K562 (cell line): Measurements from ENCODE around the gene MAST1. TPM values are rescaled to one million over a fixed set of nuclear protein-coding genes. Genes with fewer than 3 reads are reported as not detected.

Source experiments
- ARID1B ChIP-seq: fragments of 450-650 bp; IDR thresholded peaks from 2 replicates; pipeline ENCODE4 v1.6.1; 2016; ENCODE audit warnings: antibody characterized with exemption, mild to moderate bottlenecking, inconsistent platforms
- BHLHE40 ChIP-seq: IDR thresholded peaks from 2 replicates; pipeline ENCODE4 v1.6.1; 2011; ENCODE audit warnings: low read length, improper control_type of control experiment
- MAZ ChIP-seq, 2 experiments: fragments of 450-650 bp in 1 of 2; sonication (generic) in 1 of 2; formaldehyde crosslinking; IDR thresholded peaks in 1 of 2; conservative IDR thresholded peaks in 1 of 2; 2 replicates each; pipeline versions ENCODE4 v1.4.0 to v1.5.0; 2020; ENCODE audit warnings: mild to moderate bottlenecking in 1 of 2, missing genetic modification reagents in 1 of 2
- RAD51 ChIP-seq: fragments of 450-650 bp; IDR thresholded peaks from 2 replicates; pipeline ENCODE4 v1.7.1; 2016; ENCODE audit warnings: low read depth, mild to moderate bottlenecking, borderline replicate concordance
- RBM34 ChIP-seq: fragments of 200-400 bp; formaldehyde crosslinking; IDR thresholded peaks from 2 replicates; pipeline ENCODE4 v1.6.1; 2018; ENCODE audit warnings: low read length, borderline replicate concordance; ENCODE audit not compliant: insufficient read depth
- SIN3B ChIP-seq: fragments of 450-650 bp; IDR thresholded peaks from 2 replicates; pipeline ENCODE4 v1.6.1; 2017; ENCODE audit warnings: low read depth, mild to moderate bottlenecking, moderate library complexity
- SRSF9 ChIP-seq: fragments of 200-400 bp; formaldehyde crosslinking; IDR thresholded peaks from 2 replicates; pipeline ENCODE4 v1.6.1; 2017; ENCODE audit warnings: low read depth, low read length, borderline replicate concordance
- TOE1 ChIP-seq, 2 experiments: fragments of 450-650 bp in 1 of 2; sonication (generic) in 1 of 2; formaldehyde crosslinking in 1 of 2; IDR thresholded peaks; 2 replicates each; pipeline versions ENCODE4 v1.7.1 to v1.8.0; 2016 to 2022; ENCODE audit warnings: borderline replicate concordance in 2 of 2, mild to moderate bottlenecking in 2 of 2, antibody characterized with exemption in 1 of 2, inconsistent platforms in 1 of 2, low read depth in 1 of 2, missing genetic modification reagents in 1 of 2, moderate library complexity in 1 of 2
- ZNF134 ChIP-seq: fragments of 250-450 bp; sonication (Bioruptor Pico); conservative IDR thresholded peaks from 2 replicates; pipeline ENCODE4 v1.4.0; 2020
- polyA plus RNA-seq, 8 experiments: library from polyadenylated mRNA; depleted of rRNA in 4 of 8; stranded (reverse) in 5 of 8; unstranded in 3 of 8; fragments of >200 nt; fragmentation: Nextera tagmentation in 2 of 8; fragmentation: Illumina TruSeq in 1 of 8; extraction: Ambion mirVana in 2 of 8; extraction: Trizol in 1 of 8; gene quantifications; 2 replicates each; pipeline versions ENCODE4 v1.2.1 to v1.2.3, GENCODE V29; 2011 to 2014; ENCODE audit warnings: inconsistent platforms in 1 of 8, missing spikeins in 1 of 8
- total RNA-seq, 7 experiments: library from RNA; depleted of rRNA in 6 of 7; stranded (reverse); fragments of >200 nt in 6 of 7; fragmentation: Illumina TruSeq in 2 of 7; extraction: Trizol in 2 of 7; gene quantifications; 2 replicates each; pipeline versions ENCODE4 v1.2.1 to v1.2.3, GENCODE V29; 2011 to 2021; ENCODE audit warnings: low replicate concordance in 1 of 7
- TF ChIP-seq, protein P1 (sequence below): fragments of 450-650 bp; IDR thresholded peaks from 2 replicates; pipeline ENCODE4 v1.6.1; 2016; ENCODE audit warnings: mild to moderate bottlenecking, moderate library complexity
- TF ChIP-seq, protein P2 (sequence below): sonication (generic); formaldehyde crosslinking; IDR thresholded peaks from 2 replicates; pipeline ENCODE4 v1.8.0; 2022; ENCODE audit warnings: missing genetic modification reagents, mild to moderate bottlenecking, moderate library complexity, borderline replicate concordance

MAST1 gene
- total and polyA plus RNA-seq, 9 of the 15 experiments (the other 6 are each of a cell fraction or from before 2014, with no cell fraction given): 0.48 to 10.3 (median 3.9) TPM

- TF ChIP-seq, protein P1, sequence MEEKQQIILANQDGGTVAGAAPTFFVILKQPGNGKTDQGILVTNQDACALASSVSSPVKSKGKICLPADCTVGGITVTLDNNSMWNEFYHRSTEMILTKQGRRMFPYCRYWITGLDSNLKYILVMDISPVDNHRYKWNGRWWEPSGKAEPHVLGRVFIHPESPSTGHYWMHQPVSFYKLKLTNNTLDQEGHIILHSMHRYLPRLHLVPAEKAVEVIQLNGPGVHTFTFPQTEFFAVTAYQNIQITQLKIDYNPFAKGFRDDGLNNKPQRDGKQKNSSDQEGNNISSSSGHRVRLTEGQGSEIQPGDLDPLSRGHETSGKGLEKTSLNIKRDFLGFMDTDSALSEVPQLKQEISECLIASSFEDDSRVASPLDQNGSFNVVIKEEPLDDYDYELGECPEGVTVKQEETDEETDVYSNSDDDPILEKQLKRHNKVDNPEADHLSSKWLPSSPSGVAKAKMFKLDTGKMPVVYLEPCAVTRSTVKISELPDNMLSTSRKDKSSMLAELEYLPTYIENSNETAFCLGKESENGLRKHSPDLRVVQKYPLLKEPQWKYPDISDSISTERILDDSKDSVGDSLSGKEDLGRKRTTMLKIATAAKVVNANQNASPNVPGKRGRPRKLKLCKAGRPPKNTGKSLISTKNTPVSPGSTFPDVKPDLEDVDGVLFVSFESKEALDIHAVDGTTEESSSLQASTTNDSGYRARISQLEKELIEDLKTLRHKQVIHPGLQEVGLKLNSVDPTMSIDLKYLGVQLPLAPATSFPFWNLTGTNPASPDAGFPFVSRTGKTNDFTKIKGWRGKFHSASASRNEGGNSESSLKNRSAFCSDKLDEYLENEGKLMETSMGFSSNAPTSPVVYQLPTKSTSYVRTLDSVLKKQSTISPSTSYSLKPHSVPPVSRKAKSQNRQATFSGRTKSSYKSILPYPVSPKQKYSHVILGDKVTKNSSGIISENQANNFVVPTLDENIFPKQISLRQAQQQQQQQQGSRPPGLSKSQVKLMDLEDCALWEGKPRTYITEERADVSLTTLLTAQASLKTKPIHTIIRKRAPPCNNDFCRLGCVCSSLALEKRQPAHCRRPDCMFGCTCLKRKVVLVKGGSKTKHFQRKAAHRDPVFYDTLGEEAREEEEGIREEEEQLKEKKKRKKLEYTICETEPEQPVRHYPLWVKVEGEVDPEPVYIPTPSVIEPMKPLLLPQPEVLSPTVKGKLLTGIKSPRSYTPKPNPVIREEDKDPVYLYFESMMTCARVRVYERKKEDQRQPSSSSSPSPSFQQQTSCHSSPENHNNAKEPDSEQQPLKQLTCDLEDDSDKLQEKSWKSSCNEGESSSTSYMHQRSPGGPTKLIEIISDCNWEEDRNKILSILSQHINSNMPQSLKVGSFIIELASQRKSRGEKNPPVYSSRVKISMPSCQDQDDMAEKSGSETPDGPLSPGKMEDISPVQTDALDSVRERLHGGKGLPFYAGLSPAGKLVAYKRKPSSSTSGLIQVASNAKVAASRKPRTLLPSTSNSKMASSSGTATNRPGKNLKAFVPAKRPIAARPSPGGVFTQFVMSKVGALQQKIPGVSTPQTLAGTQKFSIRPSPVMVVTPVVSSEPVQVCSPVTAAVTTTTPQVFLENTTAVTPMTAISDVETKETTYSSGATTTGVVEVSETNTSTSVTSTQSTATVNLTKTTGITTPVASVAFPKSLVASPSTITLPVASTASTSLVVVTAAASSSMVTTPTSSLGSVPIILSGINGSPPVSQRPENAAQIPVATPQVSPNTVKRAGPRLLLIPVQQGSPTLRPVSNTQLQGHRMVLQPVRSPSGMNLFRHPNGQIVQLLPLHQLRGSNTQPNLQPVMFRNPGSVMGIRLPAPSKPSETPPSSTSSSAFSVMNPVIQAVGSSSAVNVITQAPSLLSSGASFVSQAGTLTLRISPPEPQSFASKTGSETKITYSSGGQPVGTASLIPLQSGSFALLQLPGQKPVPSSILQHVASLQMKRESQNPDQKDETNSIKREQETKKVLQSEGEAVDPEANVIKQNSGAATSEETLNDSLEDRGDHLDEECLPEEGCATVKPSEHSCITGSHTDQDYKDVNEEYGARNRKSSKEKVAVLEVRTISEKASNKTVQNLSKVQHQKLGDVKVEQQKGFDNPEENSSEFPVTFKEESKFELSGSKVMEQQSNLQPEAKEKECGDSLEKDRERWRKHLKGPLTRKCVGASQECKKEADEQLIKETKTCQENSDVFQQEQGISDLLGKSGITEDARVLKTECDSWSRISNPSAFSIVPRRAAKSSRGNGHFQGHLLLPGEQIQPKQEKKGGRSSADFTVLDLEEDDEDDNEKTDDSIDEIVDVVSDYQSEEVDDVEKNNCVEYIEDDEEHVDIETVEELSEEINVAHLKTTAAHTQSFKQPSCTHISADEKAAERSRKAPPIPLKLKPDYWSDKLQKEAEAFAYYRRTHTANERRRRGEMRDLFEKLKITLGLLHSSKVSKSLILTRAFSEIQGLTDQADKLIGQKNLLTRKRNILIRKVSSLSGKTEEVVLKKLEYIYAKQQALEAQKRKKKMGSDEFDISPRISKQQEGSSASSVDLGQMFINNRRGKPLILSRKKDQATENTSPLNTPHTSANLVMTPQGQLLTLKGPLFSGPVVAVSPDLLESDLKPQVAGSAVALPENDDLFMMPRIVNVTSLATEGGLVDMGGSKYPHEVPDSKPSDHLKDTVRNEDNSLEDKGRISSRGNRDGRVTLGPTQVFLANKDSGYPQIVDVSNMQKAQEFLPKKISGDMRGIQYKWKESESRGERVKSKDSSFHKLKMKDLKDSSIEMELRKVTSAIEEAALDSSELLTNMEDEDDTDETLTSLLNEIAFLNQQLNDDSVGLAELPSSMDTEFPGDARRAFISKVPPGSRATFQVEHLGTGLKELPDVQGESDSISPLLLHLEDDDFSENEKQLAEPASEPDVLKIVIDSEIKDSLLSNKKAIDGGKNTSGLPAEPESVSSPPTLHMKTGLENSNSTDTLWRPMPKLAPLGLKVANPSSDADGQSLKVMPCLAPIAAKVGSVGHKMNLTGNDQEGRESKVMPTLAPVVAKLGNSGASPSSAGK: peak; percentile 83
- TF ChIP-seq SRSF9: no peak
- TF ChIP-seq RAD51: peak; percentile 11; the same call in 1 of the 2 replicates
- peak; percentile 17; the same call in 1 of the 2 replicates for TF ChIP-seq BHLHE40
- peak; percentile 16; the same call in 1 of the 2 replicates for TF ChIP-seq SIN3B
- peak; percentile 65 to 74; a peak in 3 of 4 replicates for TF ChIP-seq MAZ (CRISPR knock-in tag; conservative IDR thresholded peaks at IDR 0.05 in 1 of 2, IDR thresholded peaks at IDR 0.05 in 1 of 2)
- peak; percentile 42; the same call in 1 of the 2 replicates for TF ChIP-seq TOE1 (IDR thresholded peaks at IDR 0.05; ENCODE audit: borderline replicate concordance)
- TF ChIP-seq TOE1 (CRISPR knock-in tag; IDR thresholded peaks at IDR 0.05; ENCODE audit: borderline replicate concordance, low read depth): no peak
- 0 out of 2 replicates have a peak, but pooled peaks have one; percentile 47 for TF ChIP-seq ZNF134 (CRISPR knock-in tag)
- no peak; the same call in 1 of the 2 replicates for TF ChIP-seq ARID1B
- TF ChIP-seq, protein P2, sequence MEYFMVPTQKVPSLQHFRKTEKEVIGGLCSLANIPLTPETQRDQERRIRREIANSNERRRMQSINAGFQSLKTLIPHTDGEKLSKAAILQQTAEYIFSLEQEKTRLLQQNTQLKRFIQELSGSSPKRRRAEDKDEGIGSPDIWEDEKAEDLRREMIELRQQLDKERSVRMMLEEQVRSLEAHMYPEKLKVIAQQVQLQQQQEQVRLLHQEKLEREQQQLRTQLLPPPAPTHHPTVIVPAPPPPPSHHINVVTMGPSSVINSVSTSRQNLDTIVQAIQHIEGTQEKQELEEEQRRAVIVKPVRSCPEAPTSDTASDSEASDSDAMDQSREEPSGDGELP (CRISPR knock-in tag): peak; percentile 69; the same call in 1 of the 2 replicates
- no peak for TF ChIP-seq RBM34
These were observed 41.9 kb upstream of the MAST1 start (continued) for GRCh38 chr19:12796146-12797071.
